Spleen (tissue), 7 donors: ENCODE measurements around the gene PDE8B.

ENCODE experiments used
- POLR2AphosphoS5 ChIP-seq, 3 donors: sonication (generic); formaldehyde crosslinking; IDR thresholded peaks; one replicate each; pipeline ENCODE4 v1.5.1; 2017; ENCODE audit warnings: antibody characterized with exemption in 3 of 3
- TF ChIP-seq, protein P1 (sequence below), 11 experiments: fragments of 200-600 bp in 7 of 11; fragments of 450-650 bp in 4 of 11; sonication (generic) in 4 of 11; IDR thresholded peaks in 8 of 11; conservative IDR thresholded peaks in 3 of 11; 1 replicate in 7 of 11; 2 replicates in 4 of 11; pipeline versions ENCODE4 v1.4.0 to v1.8.0; 2016 to 2021; ENCODE audit warnings: antibody characterized with exemption in 11 of 11, inconsistent platforms in 4 of 11, mild to moderate bottlenecking in 1 of 11
- donor health status: DM: no; HTN: no; CAD: no; lungs with moderate emphysema.
- donor health status: DM: no; HTN: no; CAD: no.
- donor health status: DM: no; HTN: no; CAD: no.

DNA sequence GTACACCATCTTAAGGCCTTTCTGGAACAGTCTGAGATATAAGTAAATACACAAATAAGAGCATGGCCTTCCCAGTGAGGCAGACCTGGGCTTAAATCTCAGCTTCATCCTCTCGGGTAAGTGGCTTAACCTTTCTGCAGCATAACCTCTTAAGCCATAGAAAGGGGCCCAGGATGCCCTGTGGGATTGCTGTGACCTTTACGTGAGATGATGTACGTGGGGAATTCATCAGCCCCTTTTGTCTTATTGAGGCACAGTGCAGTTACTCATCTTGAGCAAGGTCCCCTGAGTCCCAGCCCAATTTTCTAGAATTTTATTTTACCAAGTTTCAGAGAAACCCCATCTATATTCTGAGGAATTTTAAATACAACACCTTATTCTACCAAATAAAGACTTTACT lies 92.2 kb downstream of the PDE8B start:
- TF ChIP-seq, protein P1, sequence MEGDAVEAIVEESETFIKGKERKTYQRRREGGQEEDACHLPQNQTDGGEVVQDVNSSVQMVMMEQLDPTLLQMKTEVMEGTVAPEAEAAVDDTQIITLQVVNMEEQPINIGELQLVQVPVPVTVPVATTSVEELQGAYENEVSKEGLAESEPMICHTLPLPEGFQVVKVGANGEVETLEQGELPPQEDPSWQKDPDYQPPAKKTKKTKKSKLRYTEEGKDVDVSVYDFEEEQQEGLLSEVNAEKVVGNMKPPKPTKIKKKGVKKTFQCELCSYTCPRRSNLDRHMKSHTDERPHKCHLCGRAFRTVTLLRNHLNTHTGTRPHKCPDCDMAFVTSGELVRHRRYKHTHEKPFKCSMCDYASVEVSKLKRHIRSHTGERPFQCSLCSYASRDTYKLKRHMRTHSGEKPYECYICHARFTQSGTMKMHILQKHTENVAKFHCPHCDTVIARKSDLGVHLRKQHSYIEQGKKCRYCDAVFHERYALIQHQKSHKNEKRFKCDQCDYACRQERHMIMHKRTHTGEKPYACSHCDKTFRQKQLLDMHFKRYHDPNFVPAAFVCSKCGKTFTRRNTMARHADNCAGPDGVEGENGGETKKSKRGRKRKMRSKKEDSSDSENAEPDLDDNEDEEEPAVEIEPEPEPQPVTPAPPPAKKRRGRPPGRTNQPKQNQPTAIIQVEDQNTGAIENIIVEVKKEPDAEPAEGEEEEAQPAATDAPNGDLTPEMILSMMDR (IDR thresholded peaks at IDR 0.05 in 8 of 11, conservative IDR thresholded peaks at IDR 0.05 in 3 of 11), result no peak
- TF ChIP-seq POLR2AphosphoS5 (IDR thresholded peaks at IDR 0.05), result no peak
